ENCODE results near the gene VPS26C.

The VPS26C gene

DNA sequence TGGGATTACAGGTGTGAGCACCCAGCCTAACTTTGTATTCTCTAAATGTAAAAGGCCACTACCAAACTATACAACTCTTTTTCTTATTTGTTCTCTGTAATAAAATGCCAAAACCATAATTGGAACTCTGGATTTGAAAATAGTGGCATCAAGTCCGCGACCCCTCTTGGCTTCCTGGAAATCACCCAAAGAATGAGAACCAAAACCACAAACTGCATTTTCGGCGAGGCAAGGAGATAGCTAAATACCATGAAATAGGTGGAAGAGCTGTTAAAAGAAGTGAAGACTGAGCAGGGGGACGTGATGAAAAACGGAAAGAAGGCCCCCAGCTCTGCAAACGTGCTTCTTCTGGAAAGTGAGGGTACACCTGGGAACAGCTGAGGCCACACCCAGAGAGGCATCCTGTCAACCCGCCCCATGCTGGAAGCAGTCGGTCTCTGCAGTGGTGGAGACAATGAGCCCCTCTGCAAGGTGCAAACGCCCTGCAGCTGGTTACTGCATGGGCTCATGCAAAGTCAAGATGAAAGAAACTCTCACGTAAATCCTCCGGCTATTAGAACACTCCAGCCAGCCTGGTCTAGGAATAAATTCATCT is 22.5 kb downstream of the VPS26C start:
- TF ChIP-seq CTCF (IDR thresholded peaks at IDR 0.05; ENCODE audit: low read depth, low read length, poor library complexity, severe bottlenecking) (no peak), EZH2phosphoT487 (IDR thresholded peaks at IDR 0.05; ENCODE audit: borderline replicate concordance, low read length) (no peak)
- H3K4me2 ChIP-seq (ENCODE audit: low read length) = no peak overlapping the region
- peaks cover 89% of the 10 kb centered on the region for H3K79me2 ChIP-seq (ENCODE audit: control insufficient read depth, low read length)
- H3K27ac ChIP-seq (ENCODE audit: low read depth, low read length) = no peak overlapping the region
- H3K9me3 ChIP-seq (ENCODE audit: control insufficient read depth, insufficient read depth, low read length) = no peaks in the 10 kb centered on the region
- no peak overlapping the region for H3K4me3 ChIP-seq (ENCODE audit: low read length)
- H3F3A ChIP-seq (ENCODE audit: control insufficient read depth, insufficient read depth) = 0 out of 2 replicates have a peak, but pooled peaks cover 6% of the 10 kb centered on the region
- no peaks in the 10 kb centered on the region for H3K9me2 ChIP-seq (replicated peaks; ENCODE audit: control insufficient read depth, low read length)
- H3K36me3 ChIP-seq (ENCODE audit: control insufficient read depth, low read length) = peaks cover 23% of the 10 kb centered on the region
- H3K4me1 ChIP-seq (ENCODE audit: control insufficient read depth, low read length) = peaks cover 7% of the 10 kb centered on the region
- H3K27me3 ChIP-seq (ENCODE audit: control insufficient read depth, low read length) = no peaks in the 10 kb centered on the region
- H4K20me1 ChIP-seq (ENCODE audit: control insufficient read depth, insufficient read depth, low read depth, low read length) = peaks cover 7% of the 10 kb centered on the region; the same call in 1 of the 2 replicates

GRCh38 chr21:37243961-37244360 is 23.2 kb downstream of the VPS26C start:
- 0 out of 2 replicates have a peak, but pooled peaks cover 6% of the 10 kb centered on the region for H3F3A ChIP-seq (ENCODE audit: control insufficient read depth, insufficient read depth)
- no peaks in the 10 kb centered on the region for H3K9me3 ChIP-seq (ENCODE audit: control insufficient read depth, insufficient read depth, low read length)
- H3K27me3 ChIP-seq (ENCODE audit: control insufficient read depth, low read length) = no peaks in the 10 kb centered on the region
- no peak overlapping the region for H3K4me2 ChIP-seq (ENCODE audit: low read length)
- H3K27ac ChIP-seq (ENCODE audit: low read depth, low read length) = no peak overlapping the region
- peaks cover 7% of the 10 kb centered on the region for H3K4me1 ChIP-seq (ENCODE audit: control insufficient read depth, low read length)
- H4K20me1 ChIP-seq (ENCODE audit: control insufficient read depth, insufficient read depth, low read depth, low read length) = peaks cover 7% of the 10 kb centered on the region; the same call in 1 of the 2 replicates
- TF ChIP-seq CTCF (IDR thresholded peaks at IDR 0.05; ENCODE audit: low read depth, low read length, poor library complexity, severe bottlenecking) (no peak), EZH2phosphoT487 (IDR thresholded peaks at IDR 0.05; ENCODE audit: borderline replicate concordance, low read length) (no peak)
- H3K79me2 ChIP-seq (ENCODE audit: control insufficient read depth, low read length) = peaks cover 83% of the 10 kb centered on the region
- no peak overlapping the region for H3K4me3 ChIP-seq (ENCODE audit: low read length)
- no peaks in the 10 kb centered on the region for H3K9me2 ChIP-seq (replicated peaks; ENCODE audit: control insufficient read depth, low read length)
- peaks cover 29% of the 10 kb centered on the region for H3K36me3 ChIP-seq (ENCODE audit: control insufficient read depth, low read length)

DNA sequence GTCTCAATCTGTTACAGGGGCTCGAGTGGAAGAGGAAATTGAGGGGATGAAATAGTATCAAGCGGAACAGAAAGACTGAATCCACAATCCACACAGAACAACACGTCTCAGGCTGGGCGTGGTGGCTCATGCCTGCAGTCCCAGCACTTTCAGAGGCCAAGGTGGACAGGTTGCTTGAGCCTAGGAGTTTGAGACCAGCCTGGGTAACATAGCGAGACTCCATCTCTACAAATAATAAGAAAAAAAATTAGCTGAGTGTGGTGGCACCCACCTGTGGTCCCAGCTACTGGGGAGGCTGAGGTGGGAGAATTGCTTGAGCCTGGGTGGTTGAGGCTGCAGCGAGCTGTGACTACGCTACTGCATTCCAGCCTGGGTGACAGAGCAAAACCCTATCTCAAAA is 25.7 kb downstream of the VPS26C start:
- Histone ChIP-seq H3K36me3 (ENCODE audit: control insufficient read depth, low read length) (peaks cover 54% of the 10 kb centered on the region), H3K27me3 (ENCODE audit: control insufficient read depth, low read length) (no peaks in the 10 kb centered on the region), H3K27ac (ENCODE audit: low read depth, low read length) (no peak overlapping the region), H3K4me2 (ENCODE audit: low read length) (no peak overlapping the region), H4K20me1 (ENCODE audit: control insufficient read depth, insufficient read depth, low read depth, low read length) (no peaks in the 10 kb centered on the region), H3F3A (ENCODE audit: control insufficient read depth, insufficient read depth) (0 out of 2 replicates have a peak, but pooled peaks cover 10% of the 10 kb centered on the region), H3K79me2 (ENCODE audit: control insufficient read depth, low read length) (peaks cover 58% of the 10 kb centered on the region), H3K9me3 (ENCODE audit: control insufficient read depth, insufficient read depth, low read length) (no peaks in the 10 kb centered on the region), H3K9me2 (replicated peaks; ENCODE audit: control insufficient read depth, low read length) (no peaks in the 10 kb centered on the region), H3K4me3 (ENCODE audit: low read length) (no peak overlapping the region), H3K4me1 (ENCODE audit: control insufficient read depth, low read length) (peaks cover 6% of the 10 kb centered on the region)
- TF ChIP-seq CTCF (IDR thresholded peaks at IDR 0.05; ENCODE audit: low read depth, low read length, poor library complexity, severe bottlenecking) (no peak), EZH2phosphoT487 (IDR thresholded peaks at IDR 0.05; ENCODE audit: borderline replicate concordance, low read length) (no peak)
